ENCODE measurements around the gene FBLN5. TPM values are rescaled to one million over a fixed set of nuclear protein-coding genes. Genes with fewer than 3 reads are reported as not detected.

FBLN5 gene
- total RNA-seq (2014; rRNA removed; shearing (Covaris generic)), result 2.0 and 2.4 TPM in 2 replicates
- polyA plus RNA-seq (2014; cell fraction: nucleus; rRNA removed), result 1.2 and 1.9 TPM in 2 replicates

- peak; percentile 9 for DNase-seq (ENCODE audit: extremely low read depth, low read depth)
Measured at GRCh38 chr14:91947475-91948184, at the start of gene FBLN5. Gene FBLN5, minus strand, starts transcription at chr14:91947694. Its CDS starts 465 bp downstream, at chr14:91947229.

- DNase-seq (ENCODE audit: extremely low read depth, low read depth), result peak; percentile 33
Measured at GRCh38 chr14:91996948-91997371, 49.5 kb upstream of the FBLN5 start.

- DNase-seq (ENCODE audit: extremely low read depth, low read depth), result no peak
Measured at GRCh38 chr14:91987192-91987591, 39.7 kb upstream of the FBLN5 start.

- no peak for DNase-seq (ENCODE audit: extremely low read depth, low read depth)
Measured at GRCh38 chr14:91985521-91986255, 38.2 kb upstream of the FBLN5 start.

- no peak for DNase-seq (ENCODE audit: extremely low read depth, low read depth)
Measured at GRCh38 chr14:91985008-91985407, 37.5 kb upstream of the FBLN5 start.

GRCh38 chr14:91983588-91983987 is 36.1 kb upstream of the FBLN5 start:
- no peak for DNase-seq (ENCODE audit: extremely low read depth, low read depth)

GRCh38 chr14:91980157-91980556 is 32.7 kb upstream of the FBLN5 start:
- peak; percentile 33 for DNase-seq (ENCODE audit: extremely low read depth, low read depth)

GRCh38 chr14:91977884-91978283 is 30.4 kb upstream of the FBLN5 start:
- DNase-seq (ENCODE audit: extremely low read depth, low read depth), result no peak

- DNase-seq (ENCODE audit: extremely low read depth, low read depth), result no peak
Measured at GRCh38 chr14:91975763-91976162, 28.3 kb upstream of the FBLN5 start.

GRCh38 chr14:91971188-91971778 is 23.8 kb upstream of the FBLN5 start:
- DNase-seq (ENCODE audit: extremely low read depth, low read depth), result no peak

GRCh38 chr14:91968280-91968679 is 20.8 kb upstream of the FBLN5 start:
- no peak for DNase-seq (ENCODE audit: extremely low read depth, low read depth)

- DNase-seq (ENCODE audit: extremely low read depth, low read depth), result no peak
Measured at GRCh38 chr14:91964724-91965123, 17.2 kb upstream of the FBLN5 start.

GRCh38 chr14:91964011-91964410 is 16.5 kb upstream of the FBLN5 start:
- DNase-seq (ENCODE audit: extremely low read depth, low read depth), result no peak

GRCh38 chr14:91963465-91963864 is 16.0 kb upstream of the FBLN5 start:
- no peak for DNase-seq (ENCODE audit: extremely low read depth, low read depth)

GRCh38 chr14:91961297-91962220 is 14.1 kb upstream of the FBLN5 start:
- DNase-seq (ENCODE audit: extremely low read depth, low read depth), result no peak

- no peak for DNase-seq (ENCODE audit: extremely low read depth, low read depth)
Measured at GRCh38 chr14:91957876-91958313, 10.4 kb upstream of the FBLN5 start.

- DNase-seq (ENCODE audit: extremely low read depth, low read depth), result no peak
Measured at GRCh38 chr14:91956616-91957015, 9.1 kb upstream of the FBLN5 start.

- DNase-seq (ENCODE audit: extremely low read depth, low read depth), result no peak
Measured at GRCh38 chr14:91955168-91955567, 7.7 kb upstream of the FBLN5 start.

GRCh38 chr14:91953170-91953985 is 5.9 kb upstream of the FBLN5 start:
- no peak for DNase-seq (ENCODE audit: extremely low read depth, low read depth)
